GM10266 (cell line): ENCODE measurements around the gene CASP2.
A peak's percentile ranks its signal among the peaks of the same experiment; 100 is the strongest.

Experiments used
- DNase-seq: peaks from one replicate; pipeline ENCODE4 v3.0.0; 2012; ENCODE audit errors: extremely low spot score
- TF ChIP-seq, protein P1 (sequence below): IDR thresholded peaks from 2 replicates; pipeline ENCODE4 v1.5.1; 2012; ENCODE audit warnings: mild to moderate bottlenecking, low read depth; ENCODE audit not compliant: control insufficient read depth, insufficient read depth; ENCODE audit errors: missing control alignments

The CASP2 gene

DNA sequence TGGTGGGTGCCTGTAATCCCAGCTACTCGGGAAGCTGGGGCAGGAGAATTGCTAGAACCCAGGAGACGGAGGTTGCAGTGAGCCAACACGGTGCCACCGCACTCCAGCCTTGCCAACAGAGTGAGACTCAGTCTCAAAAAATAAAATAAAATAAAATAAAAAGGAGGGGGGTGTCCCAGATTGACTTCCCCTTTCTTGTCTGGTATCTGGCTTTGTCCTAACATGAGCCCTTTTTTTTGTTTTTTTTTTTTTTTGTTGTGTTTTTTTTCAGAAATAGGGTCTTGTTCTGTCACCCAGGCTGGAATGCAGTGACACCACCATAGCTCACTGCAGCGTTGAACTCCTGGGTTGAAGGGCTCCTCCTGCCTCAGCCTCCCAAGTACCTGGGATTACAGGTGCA is 4.7 kb downstream of the CASP2 start:
- TF ChIP-seq, protein P1, sequence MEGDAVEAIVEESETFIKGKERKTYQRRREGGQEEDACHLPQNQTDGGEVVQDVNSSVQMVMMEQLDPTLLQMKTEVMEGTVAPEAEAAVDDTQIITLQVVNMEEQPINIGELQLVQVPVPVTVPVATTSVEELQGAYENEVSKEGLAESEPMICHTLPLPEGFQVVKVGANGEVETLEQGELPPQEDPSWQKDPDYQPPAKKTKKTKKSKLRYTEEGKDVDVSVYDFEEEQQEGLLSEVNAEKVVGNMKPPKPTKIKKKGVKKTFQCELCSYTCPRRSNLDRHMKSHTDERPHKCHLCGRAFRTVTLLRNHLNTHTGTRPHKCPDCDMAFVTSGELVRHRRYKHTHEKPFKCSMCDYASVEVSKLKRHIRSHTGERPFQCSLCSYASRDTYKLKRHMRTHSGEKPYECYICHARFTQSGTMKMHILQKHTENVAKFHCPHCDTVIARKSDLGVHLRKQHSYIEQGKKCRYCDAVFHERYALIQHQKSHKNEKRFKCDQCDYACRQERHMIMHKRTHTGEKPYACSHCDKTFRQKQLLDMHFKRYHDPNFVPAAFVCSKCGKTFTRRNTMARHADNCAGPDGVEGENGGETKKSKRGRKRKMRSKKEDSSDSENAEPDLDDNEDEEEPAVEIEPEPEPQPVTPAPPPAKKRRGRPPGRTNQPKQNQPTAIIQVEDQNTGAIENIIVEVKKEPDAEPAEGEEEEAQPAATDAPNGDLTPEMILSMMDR: no peak
- DNase-seq: no peak

DNA sequence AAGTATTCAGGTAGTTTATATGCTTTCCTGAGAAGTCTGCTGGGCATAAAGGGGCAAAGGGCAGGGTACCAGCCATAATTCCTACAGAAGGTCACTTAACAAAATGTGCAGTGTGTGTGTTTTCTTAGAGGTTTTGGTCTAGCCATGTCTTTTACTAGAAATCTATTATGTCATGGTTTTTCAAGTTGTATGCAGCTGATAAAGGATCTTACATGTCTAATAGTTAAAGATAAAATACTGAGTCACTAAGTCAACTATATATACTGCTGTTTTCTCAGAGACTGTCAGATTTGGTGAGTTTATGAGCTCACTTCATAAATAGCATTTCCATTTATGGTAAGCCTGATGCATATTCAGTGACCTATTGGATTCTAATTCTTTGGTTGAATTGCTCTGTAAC is 7.7 kb downstream of the CASP2 start:
- TF ChIP-seq, protein P1: no peak
- DNase-seq: no peak

DNA sequence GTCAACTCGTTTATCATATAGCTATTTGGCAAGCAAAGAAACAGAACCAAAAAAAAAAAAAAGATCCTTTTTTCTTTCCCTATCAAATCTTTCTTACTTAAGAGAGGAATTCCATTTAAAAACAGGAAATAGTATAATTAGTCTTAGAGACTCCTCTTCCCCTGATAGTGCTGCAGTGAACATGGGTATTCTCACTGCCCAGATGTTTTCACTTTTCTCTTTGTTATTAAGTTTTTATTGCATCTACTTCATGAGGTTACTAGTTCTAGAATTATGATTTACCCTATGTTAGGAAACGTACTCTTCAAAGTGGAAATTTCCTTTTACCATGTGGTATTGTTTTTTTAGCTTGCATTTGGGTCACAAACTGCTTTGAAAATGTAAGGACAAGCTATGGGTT is 8.5 kb downstream of the CASP2 start:
- no peak for DNase-seq

DNA sequence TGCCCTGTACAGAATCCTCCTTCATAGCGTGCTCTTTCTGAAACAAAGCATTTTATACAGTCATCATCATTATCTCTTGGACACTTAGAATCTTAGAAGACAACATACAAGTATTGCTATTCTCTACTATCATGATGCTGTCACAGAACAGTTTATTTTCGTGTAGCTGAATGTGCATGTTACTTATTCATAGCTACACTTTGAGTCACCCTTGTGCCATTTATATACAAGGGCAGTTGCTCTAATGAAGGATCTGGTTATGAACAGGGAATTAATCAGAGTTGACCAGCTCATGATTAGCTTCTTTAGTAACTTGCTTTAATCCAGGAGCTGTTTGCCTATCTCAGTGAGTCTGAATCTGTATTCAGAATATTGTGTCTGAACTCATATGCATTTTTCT is 11.2 kb downstream of the CASP2 start:
- TF ChIP-seq, protein P1: no peak
- DNase-seq: no peak

More for the DNA sequence above, 8.5 kb downstream of the CASP2 start:
- TF ChIP-seq, protein P1: no peak

DNA sequence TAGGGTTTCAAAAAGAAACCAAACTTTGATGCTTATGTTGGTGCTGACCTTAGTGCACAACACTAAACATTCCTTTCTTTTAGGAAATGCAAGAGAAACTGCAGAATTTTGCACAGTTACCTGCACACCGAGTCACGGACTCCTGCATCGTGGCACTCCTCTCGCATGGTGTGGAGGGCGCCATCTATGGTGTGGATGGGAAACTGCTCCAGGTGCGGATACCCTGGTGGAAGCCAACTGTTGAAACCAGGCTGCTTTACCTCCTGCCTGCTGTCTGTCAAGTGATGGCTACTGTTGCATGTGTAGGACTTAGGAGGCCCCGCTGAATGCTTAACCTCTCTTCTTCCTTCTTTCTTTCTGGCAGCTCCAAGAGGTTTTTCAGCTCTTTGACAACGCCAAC is 11.7 kb downstream of the CASP2 start:
- TF ChIP-seq, protein P1: peak; percentile 55
- DNase-seq: no peak

DNA sequence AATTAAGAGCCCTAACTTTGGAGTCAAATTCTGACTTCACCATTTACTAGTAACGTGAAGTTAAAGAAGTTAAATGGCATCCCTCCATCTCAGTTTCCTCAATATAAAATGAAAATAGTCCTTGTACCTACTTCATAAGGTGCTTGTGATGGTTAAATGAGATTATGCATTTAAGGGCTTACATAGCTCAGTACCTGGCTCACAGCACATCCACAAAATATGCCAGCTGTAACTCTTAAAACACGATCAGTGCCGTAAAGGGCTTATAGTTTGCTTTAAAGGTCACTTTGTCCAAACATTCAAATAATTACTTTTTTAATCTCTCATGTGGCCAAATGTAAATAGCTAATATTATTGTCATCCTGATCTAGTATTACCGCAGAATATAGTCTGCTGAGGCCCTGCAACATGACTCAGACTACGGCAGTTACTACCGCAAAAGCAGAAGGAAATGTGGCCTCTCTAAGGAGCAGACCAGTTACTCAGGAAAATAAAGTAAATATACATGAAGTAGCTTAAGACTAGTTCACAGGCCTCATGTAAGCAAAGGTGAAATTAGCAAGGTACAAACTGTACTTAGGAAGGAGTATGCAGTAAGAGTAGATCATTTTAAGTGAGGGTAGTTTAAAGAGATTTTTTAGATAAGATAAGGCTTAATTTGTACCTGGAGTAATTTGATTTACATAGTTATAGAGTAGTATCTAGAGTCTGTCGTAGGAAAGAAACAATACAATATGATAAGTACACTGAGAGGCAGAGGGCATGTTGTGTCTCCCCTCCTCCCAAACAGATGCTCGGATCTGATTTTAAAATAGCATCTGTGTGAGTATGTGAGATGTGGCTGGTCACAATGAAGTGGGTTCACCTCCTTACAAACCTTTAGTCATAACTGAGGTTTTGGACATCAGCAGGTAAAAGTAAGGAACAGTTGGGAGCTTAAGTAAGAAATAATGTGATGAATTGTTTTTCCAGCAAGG is 13.1 kb downstream of the CASP2 start:
- TF ChIP-seq, protein P1: no peak
- DNase-seq: no peak

DNA sequence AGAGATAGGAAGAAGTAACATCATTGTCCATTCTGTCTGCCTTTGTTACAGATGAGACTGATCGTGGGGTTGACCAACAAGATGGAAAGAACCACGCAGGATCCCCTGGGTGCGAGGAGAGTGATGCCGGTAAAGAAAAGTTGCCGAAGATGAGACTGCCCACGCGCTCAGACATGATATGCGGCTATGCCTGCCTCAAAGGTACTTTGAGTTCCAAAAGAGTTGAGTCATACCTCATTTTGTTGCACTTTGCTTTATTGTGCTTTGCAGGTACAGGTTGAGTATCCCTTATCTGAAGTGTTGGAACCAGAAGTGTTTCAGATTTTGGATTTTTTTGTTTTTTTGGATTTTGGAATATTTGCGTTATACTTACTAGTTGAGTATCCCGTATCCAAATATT is 15.6 kb downstream of the CASP2 start:
- TF ChIP-seq, protein P1: no peak

More for the DNA sequence above, 15.6 kb downstream of the CASP2 start:
- no peak for DNase-seq
